ENCODE data around the gene CFAP97. TPM values are rescaled to one million over a fixed set of nuclear protein-coding genes. Genes with fewer than 3 reads are reported as not detected.

CFAP97 gene
- polyA plus RNA-seq, 1 donor (not counting 4 experiments of a cell fraction or from before 2014, with no cell fraction given) = 24.9 TPM

DNA sequence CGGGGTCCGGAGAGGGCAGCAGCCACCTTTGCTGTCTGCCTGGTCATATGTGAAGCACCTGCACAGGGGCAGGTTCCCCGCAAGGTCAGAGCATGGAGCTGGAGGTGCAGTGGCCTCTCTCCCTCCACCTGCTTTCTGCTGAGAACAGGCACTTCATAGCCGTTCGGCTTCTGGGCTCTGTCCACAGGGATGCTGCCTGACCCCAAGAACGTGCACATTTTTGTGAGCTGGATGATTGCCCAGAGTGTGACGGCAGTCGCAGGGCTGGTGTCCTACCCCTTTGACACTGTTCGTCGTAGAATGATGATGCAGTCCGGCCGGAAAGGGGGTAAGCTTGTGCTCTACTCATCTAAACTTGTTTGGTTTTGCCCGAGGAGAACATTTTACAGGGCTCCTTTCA, 58.2 kb downstream of the CFAP97 start:
- Histone ChIP-seq H3K9me3 (ENCODE audit: control insufficient read depth, low read depth, low read length) (no peaks in the 10 kb centered on the region), H3K4me2 (ENCODE audit: control insufficient read depth, extremely low read depth, insufficient read depth, low read depth, low read length) (no peak overlapping the region), H3K36me3 (ENCODE audit: control insufficient read depth in 2 of 2, extremely low read depth in 1 of 2, insufficient read depth in 2 of 2, low read length in 2 of 2) (peaks cover 0 to 3% of the 10 kb centered on the region in 2 experiments), H3K27ac (ENCODE audit: control insufficient read depth, insufficient read depth, low read length) (no peak overlapping the region), H2AFZ (ENCODE audit: control insufficient read depth, low read length) (no peak overlapping the region), H3K9ac (ENCODE audit: control insufficient read depth, extremely low read depth, insufficient read depth, low read length) (no peak overlapping the region), H4K20me1 (ENCODE audit: control insufficient read depth, extremely low read depth, insufficient read depth, low read length) (no peaks in the 10 kb centered on the region), H3K4me3 (ENCODE audit: control insufficient read depth in 2 of 3, extremely low read depth in 1 of 3, insufficient read depth in 2 of 3, low read depth in 1 of 3, low read length in 3 of 3) (no peak overlapping the region), H3K4me1 (ENCODE audit: control insufficient read depth, extremely low read depth, insufficient read depth, low read length) (peaks cover 6% of the 10 kb centered on the region), H3K79me2 (ENCODE audit: control insufficient read depth, insufficient read depth, low read length) (no peaks in the 10 kb centered on the region), H3K27me3 (ENCODE audit: control insufficient read depth, extremely low read depth, insufficient read depth, low read length) (no peaks in the 10 kb centered on the region), H3K9me1 (ENCODE audit: control insufficient read depth, extremely low read depth, insufficient read depth, low read length) (no peaks in the 10 kb centered on the region)
- DNase-seq (ENCODE audit: low read depth, low spot score) (no peak), FAIRE-seq (no peak)
- dilution Hi-C loops (cut with MboI; ENCODE audit: extremely low pct_ligation_motif_present, low sequenced_read_pairs) = no loop called here
- TF ChIP-seq, protein P1, sequence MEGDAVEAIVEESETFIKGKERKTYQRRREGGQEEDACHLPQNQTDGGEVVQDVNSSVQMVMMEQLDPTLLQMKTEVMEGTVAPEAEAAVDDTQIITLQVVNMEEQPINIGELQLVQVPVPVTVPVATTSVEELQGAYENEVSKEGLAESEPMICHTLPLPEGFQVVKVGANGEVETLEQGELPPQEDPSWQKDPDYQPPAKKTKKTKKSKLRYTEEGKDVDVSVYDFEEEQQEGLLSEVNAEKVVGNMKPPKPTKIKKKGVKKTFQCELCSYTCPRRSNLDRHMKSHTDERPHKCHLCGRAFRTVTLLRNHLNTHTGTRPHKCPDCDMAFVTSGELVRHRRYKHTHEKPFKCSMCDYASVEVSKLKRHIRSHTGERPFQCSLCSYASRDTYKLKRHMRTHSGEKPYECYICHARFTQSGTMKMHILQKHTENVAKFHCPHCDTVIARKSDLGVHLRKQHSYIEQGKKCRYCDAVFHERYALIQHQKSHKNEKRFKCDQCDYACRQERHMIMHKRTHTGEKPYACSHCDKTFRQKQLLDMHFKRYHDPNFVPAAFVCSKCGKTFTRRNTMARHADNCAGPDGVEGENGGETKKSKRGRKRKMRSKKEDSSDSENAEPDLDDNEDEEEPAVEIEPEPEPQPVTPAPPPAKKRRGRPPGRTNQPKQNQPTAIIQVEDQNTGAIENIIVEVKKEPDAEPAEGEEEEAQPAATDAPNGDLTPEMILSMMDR (optimal IDR thresholded peaks at IDR 0.05 in 1 of 3, IDR thresholded peaks at IDR 0.05 in 1 of 3, conservative IDR thresholded peaks at IDR 0.05 in 1 of 3; ENCODE audit: extremely low read depth in 1 of 3, insufficient read depth in 2 of 3, low read length in 3 of 3) = no peak
- no peak for TF ChIP-seq EZH2 (IDR thresholded peaks at IDR 0.05; ENCODE audit: low read length)

DNA sequence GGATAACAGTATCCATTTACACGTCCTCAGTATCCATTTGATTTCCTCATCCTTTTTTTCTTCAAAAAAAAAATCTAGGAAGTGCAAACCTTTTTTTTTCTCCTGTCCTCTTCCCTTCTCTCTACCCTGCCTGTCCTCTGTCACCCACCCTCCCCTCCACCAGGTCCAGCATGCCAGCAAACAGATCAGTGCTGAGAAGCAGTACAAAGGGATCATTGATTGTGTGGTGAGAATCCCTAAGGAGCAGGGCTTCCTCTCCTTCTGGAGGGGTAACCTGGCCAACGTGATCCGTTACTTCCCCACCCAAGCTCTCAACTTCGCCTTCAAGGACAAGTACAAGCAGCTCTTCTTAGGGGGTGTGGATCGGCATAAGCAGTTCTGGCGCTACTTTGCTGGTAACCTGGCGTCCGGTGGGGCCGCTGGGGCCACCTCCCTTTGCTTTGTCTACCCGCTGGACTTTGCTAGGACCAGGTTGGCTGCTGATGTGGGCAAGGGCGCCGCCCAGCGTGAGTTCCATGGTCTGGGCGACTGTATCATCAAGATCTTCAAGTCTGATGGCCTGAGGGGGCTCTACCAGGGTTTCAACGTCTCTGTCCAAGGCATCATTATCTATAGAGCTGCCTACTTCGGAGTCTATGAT, 59.1 kb downstream of the CFAP97 start:
- no peak overlapping the region for H3K4me2 ChIP-seq (ENCODE audit: control insufficient read depth, extremely low read depth, insufficient read depth, low read depth, low read length)
- FAIRE-seq = no peak

More for the DNA sequence above, 59.1 kb downstream of the CFAP97 start:
- no peak overlapping the region for H2AFZ ChIP-seq (ENCODE audit: control insufficient read depth, low read length)
- no peak overlapping the region for H3K4me3 ChIP-seq (ENCODE audit: control insufficient read depth in 2 of 3, extremely low read depth in 1 of 3, insufficient read depth in 2 of 3, low read depth in 1 of 3, low read length in 3 of 3)
- peaks cover 6% of the 10 kb centered on the region for H3K4me1 ChIP-seq (ENCODE audit: control insufficient read depth, extremely low read depth, insufficient read depth, low read length)
- H3K36me3 ChIP-seq (ENCODE audit: control insufficient read depth in 2 of 2, extremely low read depth in 1 of 2, insufficient read depth in 2 of 2, low read length in 2 of 2) = peaks cover 0 to 1% of the 10 kb centered on the region in 2 experiments
- no peaks in the 10 kb centered on the region for H3K9me3 ChIP-seq (ENCODE audit: control insufficient read depth, low read depth, low read length)
- H3K27me3 ChIP-seq (ENCODE audit: control insufficient read depth, extremely low read depth, insufficient read depth, low read length) = no peaks in the 10 kb centered on the region
- DNase-seq (ENCODE audit: low read depth, low spot score) = no peak
- H3K9ac ChIP-seq (ENCODE audit: control insufficient read depth, extremely low read depth, insufficient read depth, low read length) = no peak overlapping the region
- TF ChIP-seq EZH2 (IDR thresholded peaks at IDR 0.05; ENCODE audit: low read length) = no peak
- TF ChIP-seq, protein P1 (optimal IDR thresholded peaks at IDR 0.05 in 1 of 3, IDR thresholded peaks at IDR 0.05 in 1 of 3, conservative IDR thresholded peaks at IDR 0.05 in 1 of 3; ENCODE audit: extremely low read depth in 1 of 3, insufficient read depth in 2 of 3, low read length in 3 of 3) = no peak
- H3K79me2 ChIP-seq (ENCODE audit: control insufficient read depth, insufficient read depth, low read length) = no peaks in the 10 kb centered on the region
- no peak overlapping the region for H3K27ac ChIP-seq (ENCODE audit: control insufficient read depth, insufficient read depth, low read length)
- dilution Hi-C loops (cut with MboI; ENCODE audit: extremely low pct_ligation_motif_present, low sequenced_read_pairs) = no loop called here
- H4K20me1 ChIP-seq (ENCODE audit: control insufficient read depth, extremely low read depth, insufficient read depth, low read length) = no peaks in the 10 kb centered on the region
- H3K9me1 ChIP-seq (ENCODE audit: control insufficient read depth, extremely low read depth, insufficient read depth, low read length) = no peaks in the 10 kb centered on the region

Measured in keratinocyte (primary cell).